AG04449 (cell line): ENCODE measurements around the gene PRRG3.

ENCODE experiments used
- CTCF ChIA-PET: fragments of 350-600 bp; formaldehyde crosslinking; extraction: SDS; loops from one replicate; lab custom pipeline; 2021; ENCODE audit warnings: antibody characterized with exemption; lab: Yijun Ruan, JAX
- POLR2A ChIA-PET: fragments of 400-600, 350-600 bp; formaldehyde crosslinking; extraction: SDS; loops from one replicate; lab custom pipeline; 2020; ENCODE audit warnings: antibody characterized with exemption, inconsistent platforms; lab: Yijun Ruan, JAX
- DNase-seq: peaks from one replicate; pipeline ENCODE4 v3.0.0-alpha.2; 2010; ENCODE audit warnings: low read depth, low spot score
- H3K4me3 ChIP-seq: 2 replicates; pipeline ENCODE4 v1.5.1; 2011; ENCODE audit warnings: low read depth, mild to moderate bottlenecking, control low read depth, low read length
- CTCF ChIP-seq: IDR thresholded peaks from one replicate; pipeline ENCODE4 v1.5.1; 2011; ENCODE audit warnings: mild to moderate bottlenecking, moderate library complexity, low read length, control low read depth, inconsistent platforms; ENCODE audit not compliant: insufficient read depth; ENCODE audit errors: missing control alignments

PRRG3 gene

GRCh38 chrX:151753313-151754046 lies 58.2 kb downstream of the PRRG3 start:
- no peak for DNase-seq
- ChIA-PET POLR2A (no interaction called here), CTCF (interaction anchor here (0.7 to 11.5 kb wide), 20 partner anchors 9 to 1068 kb away, joined by 3 to 303 read pairs (median 4); partner anchors contain the start of genes GABRA3 and GABRQ)
- peak; percentile 79 for TF ChIP-seq CTCF
- H3K4me3 ChIP-seq, result no peak overlapping the region

- TF ChIP-seq CTCF, result no peak
- no peak overlapping the region for H3K4me3 ChIP-seq
- ChIA-PET CTCF (interaction anchor here (0.9 to 11.5 kb wide), 14 partner anchors 25 to 1064 kb away, joined by 3 to 303 read pairs (median 4); partner anchors contain the start of gene GABRQ), POLR2A (no interaction called here)
- DNase-seq, result peak; percentile 37
These were observed 58.8 kb downstream of the PRRG3 start for GRCh38 chrX:151754047-151754429.

GRCh38 chrX:151754641-151755215 lies 59.5 kb downstream of the PRRG3 start:
- ChIA-PET POLR2A (no interaction called here), CTCF (interaction anchor here (1.1 to 11.5 kb wide), 5 partner anchors 146 to 1063 kb away, joined by 3 to 303 read pairs (median 13); no protein-coding TSS in a partner anchor)
- no peak for TF ChIP-seq CTCF
- no peak overlapping the region for H3K4me3 ChIP-seq
- no peak for DNase-seq
